GM23338 (cell line): ENCODE data around the gene CD84. TPM values are rescaled to one million over a fixed set of nuclear protein-coding genes. Genes with fewer than 3 reads are reported as not detected.

Experiments used
- ATAC-seq: fragments of 200-7000 bp; cut with Tn5 transposase; 3 replicates; pipeline ENCODE4 v1.9.1; 2020
- DNase-seq: peaks from one replicate; pipeline ENCODE4 v3.0.0-alpha.2; 2015; ENCODE audit warnings: low spot score
- H2AFZ ChIP-seq: fragments of 200-600 bp; sonication (generic); 2 replicates; pipeline ENCODE4 v1.8.0; 2016; ENCODE audit warnings: antibody characterized with exemption, mild to moderate bottlenecking, moderate library complexity
- H3F3A ChIP-seq: fragments of 200-600 bp; sonication (generic); replicated peaks from 2 replicates; pipeline ENCODE4 v1.8.0; 2017; ENCODE audit warnings: antibody characterized with exemption, mixed run types, low read depth
- H3K27ac ChIP-seq: fragments of 200-600 bp; sonication (generic); 2 replicates; pipeline ENCODE4 v1.6.1; 2016; ENCODE audit warnings: low read depth
- H3K27me3 ChIP-seq: fragments of 200-600 bp; sonication (generic); 2 replicates; pipeline ENCODE4 v1.8.0; 2016; ENCODE audit warnings: mild to moderate bottlenecking, mixed run types, moderate library complexity; ENCODE audit not compliant: insufficient read depth
- H3K36me3 ChIP-seq: fragments of 200-600 bp; sonication (generic); 2 replicates; pipeline ENCODE4 v1.8.0; 2016; ENCODE audit warnings: mild to moderate bottlenecking; ENCODE audit not compliant: insufficient read depth
- H3K4me1 ChIP-seq: fragments of 200-600 bp; sonication (generic); 2 replicates; pipeline ENCODE4 v1.8.0; 2016; ENCODE audit warnings: mild to moderate bottlenecking, moderate library complexity; ENCODE audit not compliant: insufficient read depth
- H3K4me2 ChIP-seq: fragments of 200-600 bp; sonication (generic); 2 replicates; pipeline ENCODE4 v1.7.1; 2017; ENCODE audit warnings: mixed run types
- H3K4me3 ChIP-seq: fragments of 200-600 bp; sonication (generic); 2 replicates; pipeline ENCODE4 v1.6.1; 2016; ENCODE audit warnings: mixed run types
- H3K79me2 ChIP-seq: fragments of 200-600 bp; sonication (generic); replicated peaks from 2 replicates; pipeline ENCODE4 v1.8.0; 2017; ENCODE audit warnings: mild to moderate bottlenecking; ENCODE audit not compliant: insufficient read depth
- H3K9me2 ChIP-seq: fragments of 200-600 bp; sonication (generic); 2 replicates; pipeline ENCODE4 v1.8.0; 2017; ENCODE audit not compliant: insufficient read depth
- H4K20me1 ChIP-seq: fragments of 200-600 bp; sonication (generic); replicated peaks from 2 replicates; pipeline ENCODE4 v1.8.0; 2017; ENCODE audit warnings: mild to moderate bottlenecking; ENCODE audit not compliant: insufficient read depth
- H3K27ac Mint-ChIP-seq: 2 replicates; pipeline ENCODE4 v1.8.0; 2020; ENCODE audit warnings: inconsistent platforms, mild to moderate bottlenecking, moderate library complexity, mixed read lengths
- H3K27me3 Mint-ChIP-seq: 3 replicates; pipeline ENCODE4 v1.8.0; 2022; ENCODE audit warnings: low read depth, mild to moderate bottlenecking, moderate library complexity, mixed read lengths, inconsistent platforms; ENCODE audit not compliant: insufficient read depth, poor library complexity
- H3K36me3 Mint-ChIP-seq: 3 replicates; pipeline ENCODE4 v1.8.0; 2021; ENCODE audit warnings: low read depth, mild to moderate bottlenecking, inconsistent platforms, moderate library complexity, mixed read lengths
- H3K4me1 Mint-ChIP-seq: 3 replicates; pipeline ENCODE4 v1.8.0; 2020; ENCODE audit warnings: mild to moderate bottlenecking, inconsistent platforms, mixed read lengths
- H3K4me3 Mint-ChIP-seq: 3 replicates; pipeline ENCODE4 v1.8.0; 2021; ENCODE audit warnings: moderate library complexity, mild to moderate bottlenecking, inconsistent platforms, mixed read lengths
- H3K9me3 Mint-ChIP-seq: 3 replicates; pipeline ENCODE4 v1.8.0; 2020; ENCODE audit warnings: moderate library complexity, mild to moderate bottlenecking, inconsistent platforms, mixed read lengths
- CREB1 ChIP-seq: fragments of 250-450 bp; sonication (Bioruptor Pico); IDR thresholded peaks from 2 replicates; pipeline ENCODE4 v1.5.0; 2020; ENCODE audit warnings: low read depth, mild to moderate bottlenecking, moderate library complexity
- EZH2 ChIP-seq: fragments of 200-600 bp; sonication (generic); IDR thresholded peaks from one replicate; pipeline ENCODE4 v1.8.0; 2017; ENCODE audit warnings: antibody characterized with exemption, mild to moderate bottlenecking, low read depth; ENCODE audit not compliant: unreplicated experiment
- EZH2phosphoT487 ChIP-seq: fragments of 200-600 bp; sonication (generic); IDR thresholded peaks from one replicate; pipeline ENCODE4 v1.8.1; 2018; ENCODE audit warnings: antibody characterized with exemption; ENCODE audit not compliant: unreplicated experiment
- JUNB ChIP-seq: IDR thresholded peaks from one replicate; pipeline ENCODE4 v1.6.1; 2016; ENCODE audit warnings: antibody characterized with exemption; ENCODE audit not compliant: unreplicated experiment
- NANOG ChIP-seq: IDR thresholded peaks from 2 replicates; pipeline ENCODE4 v1.6.1; 2016; ENCODE audit warnings: antibody characterized with exemption, borderline replicate concordance
- POLR2AphosphoS5 ChIP-seq: IDR thresholded peaks from 2 replicates; pipeline ENCODE4 v1.6.1; 2016; ENCODE audit warnings: antibody characterized with exemption, low read depth
- STAT1 ChIP-seq: IDR thresholded peaks from one replicate; pipeline ENCODE4 v1.6.1; 2016; ENCODE audit warnings: antibody characterized with exemption; ENCODE audit not compliant: unreplicated experiment
- ZNF114 ChIP-seq: fragments of 250-450 bp; sonication (Bioruptor Pico); IDR thresholded peaks from 2 replicates; pipeline ENCODE4 v1.5.0; 2020; ENCODE audit warnings: mild to moderate bottlenecking, moderate library complexity
- ZNF331 ChIP-seq: fragments of 250-450 bp; sonication (Bioruptor Pico); IDR thresholded peaks from 2 replicates; pipeline ENCODE4 v1.5.0; 2020; ENCODE audit warnings: low read depth, mild to moderate bottlenecking, moderate library complexity
- polyA plus RNA-seq: library from polyadenylated mRNA; unstranded; fragments of >200 nt; fragmentation: Nextera tagmentation; extraction: Ambion mirVana; gene quantifications from 2 replicates; pipeline ENCODE4 v1.2.1, GENCODE V29; 2016
- total RNA-seq: library from RNA; depleted of rRNA; stranded (reverse); fragments of >200 nt; shearing (Covaris generic); gene quantifications from 2 replicates; pipeline ENCODE4 v1.2.3, GENCODE V29; 2014
- TF ChIP-seq, protein P1 (sequence below), 2 experiments: fragments of 200-600 bp in 1 of 2; sonication (generic) in 1 of 2; conservative IDR thresholded peaks; 2 replicates each; pipeline versions ENCODE4 v1.5.1 to v1.6.1; 2016 to 2017; ENCODE audit warnings: antibody characterized with exemption in 2 of 2, low read depth in 2 of 2, mild to moderate bottlenecking in 2 of 2, moderate library complexity in 1 of 2
- TF ChIP-seq, protein P2 (sequence below): IDR thresholded peaks from one replicate; pipeline ENCODE4 v1.6.1; 2018; ENCODE audit warnings: antibody characterized with exemption; ENCODE audit not compliant: unreplicated experiment
- TF ChIP-seq, protein P3 (sequence below): IDR thresholded peaks from 2 replicates; pipeline ENCODE4 v1.6.1; 2016; ENCODE audit warnings: antibody characterized with exemption

The CD84 gene
- total and polyA plus RNA-seq, 2 experiments from 2014 or later: not detected

DNA sequence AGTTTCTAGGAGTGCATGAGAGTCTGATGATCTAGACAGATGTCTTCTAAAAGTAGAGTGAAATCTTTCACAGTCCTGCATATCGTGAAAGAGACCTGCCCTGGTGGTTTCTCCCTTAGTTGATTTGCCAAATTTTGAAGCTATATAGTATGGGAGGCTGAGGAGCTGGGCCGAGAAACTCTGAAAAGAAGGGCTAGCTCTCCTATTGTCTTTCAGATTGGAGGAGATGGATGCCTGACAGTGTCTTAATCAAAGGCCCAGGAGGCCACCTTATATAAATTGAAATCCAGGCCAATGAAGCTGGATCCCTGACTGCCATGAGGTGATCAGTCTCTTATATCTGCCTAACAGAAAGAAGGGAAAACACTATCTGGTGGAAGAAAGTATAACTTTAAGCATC lies 18.4 kb upstream of the CD84 start (continued):
- TF ChIP-seq, protein P1, sequence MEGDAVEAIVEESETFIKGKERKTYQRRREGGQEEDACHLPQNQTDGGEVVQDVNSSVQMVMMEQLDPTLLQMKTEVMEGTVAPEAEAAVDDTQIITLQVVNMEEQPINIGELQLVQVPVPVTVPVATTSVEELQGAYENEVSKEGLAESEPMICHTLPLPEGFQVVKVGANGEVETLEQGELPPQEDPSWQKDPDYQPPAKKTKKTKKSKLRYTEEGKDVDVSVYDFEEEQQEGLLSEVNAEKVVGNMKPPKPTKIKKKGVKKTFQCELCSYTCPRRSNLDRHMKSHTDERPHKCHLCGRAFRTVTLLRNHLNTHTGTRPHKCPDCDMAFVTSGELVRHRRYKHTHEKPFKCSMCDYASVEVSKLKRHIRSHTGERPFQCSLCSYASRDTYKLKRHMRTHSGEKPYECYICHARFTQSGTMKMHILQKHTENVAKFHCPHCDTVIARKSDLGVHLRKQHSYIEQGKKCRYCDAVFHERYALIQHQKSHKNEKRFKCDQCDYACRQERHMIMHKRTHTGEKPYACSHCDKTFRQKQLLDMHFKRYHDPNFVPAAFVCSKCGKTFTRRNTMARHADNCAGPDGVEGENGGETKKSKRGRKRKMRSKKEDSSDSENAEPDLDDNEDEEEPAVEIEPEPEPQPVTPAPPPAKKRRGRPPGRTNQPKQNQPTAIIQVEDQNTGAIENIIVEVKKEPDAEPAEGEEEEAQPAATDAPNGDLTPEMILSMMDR (conservative IDR thresholded peaks at IDR 0.05; ENCODE audit: low read depth in 2 of 2): no peak
- TF ChIP-seq EZH2phosphoT487 (no peak), JUNB (no peak), CREB1 (CRISPR knock-in tag) (no peak), ZNF331 (CRISPR knock-in tag) (no peak), STAT1 (no peak), ZNF114 (CRISPR knock-in tag) (no peak), POLR2AphosphoS5 (no peak), NANOG (no peak)
- TF ChIP-seq, protein P2, sequence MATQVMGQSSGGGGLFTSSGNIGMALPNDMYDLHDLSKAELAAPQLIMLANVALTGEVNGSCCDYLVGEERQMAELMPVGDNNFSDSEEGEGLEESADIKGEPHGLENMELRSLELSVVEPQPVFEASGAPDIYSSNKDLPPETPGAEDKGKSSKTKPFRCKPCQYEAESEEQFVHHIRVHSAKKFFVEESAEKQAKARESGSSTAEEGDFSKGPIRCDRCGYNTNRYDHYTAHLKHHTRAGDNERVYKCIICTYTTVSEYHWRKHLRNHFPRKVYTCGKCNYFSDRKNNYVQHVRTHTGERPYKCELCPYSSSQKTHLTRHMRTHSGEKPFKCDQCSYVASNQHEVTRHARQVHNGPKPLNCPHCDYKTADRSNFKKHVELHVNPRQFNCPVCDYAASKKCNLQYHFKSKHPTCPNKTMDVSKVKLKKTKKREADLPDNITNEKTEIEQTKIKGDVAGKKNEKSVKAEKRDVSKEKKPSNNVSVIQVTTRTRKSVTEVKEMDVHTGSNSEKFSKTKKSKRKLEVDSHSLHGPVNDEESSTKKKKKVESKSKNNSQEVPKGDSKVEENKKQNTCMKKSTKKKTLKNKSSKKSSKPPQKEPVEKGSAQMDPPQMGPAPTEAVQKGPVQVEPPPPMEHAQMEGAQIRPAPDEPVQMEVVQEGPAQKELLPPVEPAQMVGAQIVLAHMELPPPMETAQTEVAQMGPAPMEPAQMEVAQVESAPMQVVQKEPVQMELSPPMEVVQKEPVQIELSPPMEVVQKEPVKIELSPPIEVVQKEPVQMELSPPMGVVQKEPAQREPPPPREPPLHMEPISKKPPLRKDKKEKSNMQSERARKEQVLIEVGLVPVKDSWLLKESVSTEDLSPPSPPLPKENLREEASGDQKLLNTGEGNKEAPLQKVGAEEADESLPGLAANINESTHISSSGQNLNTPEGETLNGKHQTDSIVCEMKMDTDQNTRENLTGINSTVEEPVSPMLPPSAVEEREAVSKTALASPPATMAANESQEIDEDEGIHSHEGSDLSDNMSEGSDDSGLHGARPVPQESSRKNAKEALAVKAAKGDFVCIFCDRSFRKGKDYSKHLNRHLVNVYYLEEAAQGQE: no peak
- TF ChIP-seq, protein P3, sequence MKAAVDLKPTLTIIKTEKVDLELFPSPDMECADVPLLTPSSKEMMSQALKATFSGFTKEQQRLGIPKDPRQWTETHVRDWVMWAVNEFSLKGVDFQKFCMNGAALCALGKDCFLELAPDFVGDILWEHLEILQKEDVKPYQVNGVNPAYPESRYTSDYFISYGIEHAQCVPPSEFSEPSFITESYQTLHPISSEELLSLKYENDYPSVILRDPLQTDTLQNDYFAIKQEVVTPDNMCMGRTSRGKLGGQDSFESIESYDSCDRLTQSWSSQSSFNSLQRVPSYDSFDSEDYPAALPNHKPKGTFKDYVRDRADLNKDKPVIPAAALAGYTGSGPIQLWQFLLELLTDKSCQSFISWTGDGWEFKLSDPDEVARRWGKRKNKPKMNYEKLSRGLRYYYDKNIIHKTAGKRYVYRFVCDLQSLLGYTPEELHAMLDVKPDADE: no peak

DNA sequence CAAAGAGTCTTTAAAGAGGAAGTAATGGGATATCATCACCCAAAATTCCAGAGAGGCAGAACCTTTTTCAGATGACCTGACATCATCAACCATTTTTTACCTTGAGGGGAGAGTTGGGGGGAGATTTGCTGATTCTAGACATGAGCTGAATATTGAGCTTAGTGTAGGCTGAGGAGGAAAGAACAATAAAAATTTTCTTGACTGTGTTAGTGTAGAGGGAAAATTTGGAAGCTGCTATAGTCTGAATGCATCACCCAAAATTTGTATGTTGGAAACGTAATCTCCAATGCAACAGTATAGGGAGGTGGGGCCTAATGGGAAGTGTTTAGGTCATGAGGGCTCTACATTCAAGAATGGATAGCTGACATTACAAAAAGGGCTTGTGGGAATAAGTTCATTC lies 17.8 kb upstream of the CD84 start:
- TF ChIP-seq NANOG: no peak
- TF ChIP-seq, protein P2: no peak
- no peak for TF ChIP-seq POLR2AphosphoS5
- TF ChIP-seq, protein P1 (conservative IDR thresholded peaks at IDR 0.05; ENCODE audit: low read depth in 2 of 2): no peak
- TF ChIP-seq, protein P3: no peak
- TF ChIP-seq EZH2: no peak
- TF ChIP-seq EZH2phosphoT487: no peak
- TF ChIP-seq ZNF114 (CRISPR knock-in tag): no peak
- TF ChIP-seq CREB1 (CRISPR knock-in tag): no peak
- TF ChIP-seq STAT1: no peak
- H3K79me2 ChIP-seq: no peaks in the 10 kb centered on the region
- H3K9me2 ChIP-seq: 0 out of 2 replicates have a peak, but pooled peaks cover 2% of the 10 kb centered on the region
- H2AFZ ChIP-seq: no peak overlapping the region
- H3K9me3 Mint-ChIP-seq: peaks cover 24% of the 10 kb centered on the region
- H3K27ac ChIP-seq: no peak overlapping the region
- no peak overlapping the region for H3K27ac Mint-ChIP-seq
- H3K36me3 Mint-ChIP-seq: peaks cover 14% of the 10 kb centered on the region; the same call in 2 of the 3 replicates
- no peaks in the 10 kb centered on the region for H4K20me1 ChIP-seq
- H3K4me2 ChIP-seq: no peak overlapping the region
- peaks cover 5% of the 10 kb centered on the region; the same call in 2 of the 3 replicates for H3K4me1 Mint-ChIP-seq
- H3K4me1 ChIP-seq: no peaks in the 10 kb centered on the region
- no peaks in the 10 kb centered on the region for H3K36me3 ChIP-seq
- no peak overlapping the region for H3K4me3 ChIP-seq
- H3F3A ChIP-seq: no peaks in the 10 kb centered on the region
- no peaks in the 10 kb centered on the region for H3K27me3 ChIP-seq
- DNase-seq (no peak), ATAC-seq (no peak)
- H3K27me3 Mint-ChIP-seq: peaks cover 1% of the 10 kb centered on the region
- H3K4me3 Mint-ChIP-seq: no peak overlapping the region
